ENCODE results near the gene LIPM.

- TF ChIP-seq POLR2AphosphoS5 (IDR thresholded peaks at IDR 0.05; ENCODE audit: low read depth, low read length) (no peak), TAF1 (IDR thresholded peaks at IDR 0.05; ENCODE audit: low read depth, low read length) (no peak)
These were observed 46.8 kb upstream of the LIPM start for GRCh38 chr10:88755753-88756152.

All from GM12891 (cell line).